Measurements from ENCODE around the gene DLST. TPM values are rescaled to one million over a fixed set of nuclear protein-coding genes. Genes with fewer than 3 reads are reported as not detected.

Gene DLST
- polyA plus RNA-seq, 6 donors from 2014 or later, result 6.6 to 10.5 (median 8.2) TPM

GRCh38 chr14:74866708-74867389 is 14.9 kb upstream of the DLST start:
- Mint-ChIP-seq H3K36me3 (no peaks in the 10 kb centered on the region), H3K4me1 (peaks cover 0 to 8% (median 2%) of the 10 kb centered on the region in 3 donors), H3K4me3 (no peak overlapping the region), H3K27me3 (no peaks in the 10 kb centered on the region), H3K27ac (no peak overlapping the region), H3K9me3 (no peaks in the 10 kb centered on the region)
- no peak for DNase-seq
- ATAC-seq (ENCODE audit: low read depth in 2 of 2), result no peak

GRCh38 chr14:74867673-74868072 is 14.0 kb upstream of the DLST start:
- H3K36me3 Mint-ChIP-seq, result no peaks in the 10 kb centered on the region
- no peak overlapping the region for H3K27ac Mint-ChIP-seq
- H3K27me3 Mint-ChIP-seq, result no peaks in the 10 kb centered on the region
- ATAC-seq (ENCODE audit: low read depth in 2 of 2) (no peak), DNase-seq (no peak)
- no peak overlapping the region for H3K4me3 Mint-ChIP-seq
- no peaks in the 10 kb centered on the region for H3K9me3 Mint-ChIP-seq
- peaks cover 0 to 8% (median under 1%) of the 10 kb centered on the region in 3 donors for H3K4me1 Mint-ChIP-seq

- no peak for DNase-seq
- Mint-ChIP-seq H3K27me3 (no peaks in the 10 kb centered on the region), H3K4me3 (no peak overlapping the region), H3K27ac (no peak overlapping the region), H3K4me1 (peaks cover 0 to 2% (median under 1%) of the 10 kb centered on the region in 3 donors), H3K36me3 (no peaks in the 10 kb centered on the region), H3K9me3 (no peaks in the 10 kb centered on the region)
- no peak for ATAC-seq (ENCODE audit: low read depth in 2 of 2)
Measured at GRCh38 chr14:74868739-74869138, 13.0 kb upstream of the DLST start.

DNA sequence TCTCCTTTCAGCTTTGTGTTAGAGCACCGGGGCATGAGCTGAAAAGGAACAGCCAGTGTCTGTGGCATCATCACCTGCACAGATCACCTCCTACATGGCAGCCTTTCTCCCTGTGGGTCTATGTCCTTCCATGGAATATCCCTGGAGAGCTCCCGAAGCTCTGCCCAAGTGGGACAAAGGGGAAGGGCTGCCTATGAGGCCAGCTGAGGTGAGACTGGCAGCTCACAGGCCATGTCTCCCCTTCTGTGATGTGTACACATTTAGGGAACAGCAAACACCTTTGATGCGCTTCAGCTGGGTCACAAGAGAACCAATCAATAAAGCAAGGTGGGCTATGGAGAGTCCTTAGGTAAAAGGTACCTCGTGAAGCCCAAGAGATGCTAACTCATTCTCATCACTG is 9.9 kb upstream of the DLST start:
- peak overlapping the region in 1 of 6 donors; percentile 58 for H3K27ac Mint-ChIP-seq

GRCh38 chr14:74875204-74875603 is 6.5 kb upstream of the DLST start:
- Mint-ChIP-seq H3K4me1 (peaks cover 16 to 21% (median 17%) of the 10 kb centered on the region in 3 donors), H3K27ac (peak overlapping the region in 1 of 6 donors; percentile 72), H3K4me3 (peak overlapping the region in 1 of 8 donors; percentile 61), H3K27me3 (no peaks in the 10 kb centered on the region), H3K36me3 (no peaks in the 10 kb centered on the region), H3K9me3 (no peaks in the 10 kb centered on the region)
- ATAC-seq (ENCODE audit: low read depth in 2 of 2) (no peak), DNase-seq (no peak)

More for the DNA sequence above, 9.9 kb upstream of the DLST start:
- Mint-ChIP-seq H3K36me3 (no peaks in the 10 kb centered on the region), H3K9me3 (no peaks in the 10 kb centered on the region), H3K4me3 (no peak overlapping the region), H3K27me3 (no peaks in the 10 kb centered on the region), H3K4me1 (peaks cover 16 to 17% (median 16%) of the 10 kb centered on the region in 3 donors)
- DNase-seq, result no peak
- no peak for ATAC-seq (ENCODE audit: low read depth in 2 of 2)

GRCh38 chr14:74875941-74876913 is 5.5 kb upstream of the DLST start, which contains the start of gene PROX2:
Gene PROX2, minus strand, starts transcription at chr14:74876145. Its CDS starts 12,311 bp downstream, at chr14:74863834.
- H3K4me3 Mint-ChIP-seq, result peak within 1 kb of the TSS in 6 of 8 donors; percentile 4 to 74 (median 41)
- no peaks in the 10 kb centered on the region for H3K36me3 Mint-ChIP-seq
- H3K4me1 Mint-ChIP-seq, result peaks cover 21 to 27% (median 23%) of the 10 kb centered on the region in 3 donors
- ATAC-seq (ENCODE audit: low read depth in 2 of 2), result peak; percentile 47 to 52
- no peaks in the 10 kb centered on the region for H3K9me3 Mint-ChIP-seq
- H3K27me3 Mint-ChIP-seq, result no peaks in the 10 kb centered on the region
- peak within 1 kb of the TSS in 3 of 6 donors; percentile 50 to 93 (median 72) for H3K27ac Mint-ChIP-seq
- no peak for DNase-seq

- Mint-ChIP-seq H3K27me3 (no peaks in the 10 kb centered on the region), H3K27ac (peak overlapping the region in 3 of 6 donors; percentile 21 to 98 (median 59)), H3K4me3 (peak overlapping the region in 6 of 8 donors; percentile 1 to 94 (median 50)), H3K9me3 (no peaks in the 10 kb centered on the region), H3K4me1 (peaks cover 48 to 50% (median 48%) of the 10 kb centered on the region in 3 donors), H3K36me3 (no peaks in the 10 kb centered on the region)
- no peak for DNase-seq
- no peak for ATAC-seq (ENCODE audit: low read depth in 2 of 2)
Measured at GRCh38 chr14:74879427-74880182, 2.1 kb upstream of the DLST start.

GRCh38 chr14:74882103-74882920 is 596 bp downstream of the DLST start:
- no peaks in the 10 kb centered on the region for H3K27me3 Mint-ChIP-seq
- ATAC-seq (ENCODE audit: low read depth in 2 of 2), result peak; percentile 53 to 59
- H3K36me3 Mint-ChIP-seq, result no peaks in the 10 kb centered on the region
- peak overlapping the region; percentile 94 to 100 (median 99) for H3K4me3 Mint-ChIP-seq
- peak overlapping the region; percentile 97 to 99 (median 98) for H3K27ac Mint-ChIP-seq
- peaks cover 41 to 53% (median 52%) of the 10 kb centered on the region in 3 donors for H3K4me1 Mint-ChIP-seq
- peak; percentile 57 for DNase-seq
- H3K9me3 Mint-ChIP-seq, result no peaks in the 10 kb centered on the region

DNA sequence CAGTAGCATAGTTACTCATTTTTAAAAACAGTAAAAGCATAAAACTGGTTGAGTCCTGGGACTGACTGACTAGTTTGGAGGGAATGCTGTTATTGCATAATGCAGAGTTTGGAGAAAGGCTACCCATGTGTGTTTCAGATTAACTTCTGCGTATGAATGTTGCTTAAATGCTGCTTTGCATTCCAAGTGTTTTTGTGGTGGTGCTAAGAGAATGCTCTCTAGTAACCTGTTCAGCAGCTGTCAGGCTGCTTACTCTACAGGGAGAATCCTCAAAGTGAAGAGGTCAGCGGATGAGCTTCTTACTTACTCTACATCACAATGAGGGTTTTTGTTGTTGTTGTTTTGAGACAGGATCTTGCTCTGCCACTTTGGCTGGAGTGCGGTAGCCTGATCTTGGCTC is 4.3 kb downstream of the DLST start:
- ATAC-seq (ENCODE audit: low read depth in 2 of 2) (no peak), DNase-seq (no peak)
- peaks cover 0 to 4% of the 10 kb centered on the region in 2 donors for H3K36me3 Mint-ChIP-seq
- peak overlapping the region in 2 of 6 donors; percentile 9 to 18 for H3K27ac Mint-ChIP-seq
- H3K4me3 Mint-ChIP-seq, result peak overlapping the region in 2 of 8 donors; percentile 35 to 94
- peaks cover 36 to 50% (median 48%) of the 10 kb centered on the region in 3 donors for H3K4me1 Mint-ChIP-seq
- no peaks in the 10 kb centered on the region for H3K9me3 Mint-ChIP-seq
- no peaks in the 10 kb centered on the region for H3K27me3 Mint-ChIP-seq

DNA sequence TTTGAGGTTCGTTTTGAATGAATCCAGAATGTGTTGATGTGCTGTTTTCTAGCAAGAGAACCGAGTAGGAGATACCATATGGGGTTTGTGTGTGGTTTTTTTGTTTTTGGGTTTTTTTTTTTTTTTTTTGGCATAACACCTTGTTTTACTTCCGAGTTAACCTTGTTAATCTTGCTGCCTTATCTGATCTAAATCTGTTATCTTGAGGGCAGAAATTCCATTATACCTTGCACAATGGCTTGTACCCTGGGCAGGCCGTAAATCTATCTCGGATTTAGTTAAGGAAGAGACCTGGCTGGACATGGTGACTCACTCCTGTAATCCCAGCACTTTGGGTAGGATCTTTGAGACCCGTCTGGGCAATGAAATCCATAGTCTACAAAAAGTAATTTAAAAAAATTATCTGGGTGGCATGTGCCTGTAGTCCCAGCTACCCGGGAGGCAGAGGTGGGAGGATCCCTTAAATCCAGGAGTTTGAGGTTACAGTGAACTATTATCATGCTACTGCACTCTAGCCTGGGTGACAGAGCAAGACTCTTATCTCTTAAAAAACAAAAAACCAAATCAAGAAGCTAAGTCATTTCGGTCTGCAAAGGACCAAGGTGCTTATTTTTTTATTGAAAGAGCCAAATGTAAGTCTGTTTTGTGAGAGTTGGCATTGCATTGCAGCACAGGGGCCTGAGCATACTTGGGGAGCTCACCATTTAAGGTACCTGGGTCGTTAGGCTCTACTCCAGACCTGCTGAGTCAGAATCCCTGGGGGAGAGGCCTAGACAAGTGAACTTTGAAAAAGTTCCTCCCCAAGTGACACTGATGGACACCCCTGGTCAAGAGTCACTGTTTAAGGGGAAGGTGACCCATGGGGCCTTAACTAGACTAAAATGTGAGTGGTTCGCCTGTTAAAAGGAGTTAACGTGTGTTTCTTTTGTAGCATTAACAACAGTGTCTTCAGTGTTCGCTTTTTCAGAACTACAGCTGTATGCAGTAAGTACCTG is 6.7 kb downstream of the DLST start:
- DNase-seq, result no peak
- Mint-ChIP-seq H3K9me3 (no peaks in the 10 kb centered on the region), H3K4me3 (no peak overlapping the region), H3K27ac (peak overlapping the region in 2 of 6 donors; percentile 16 to 38), H3K27me3 (no peaks in the 10 kb centered on the region), H3K4me1 (peaks cover 31 to 49% (median 44%) of the 10 kb centered on the region in 3 donors), H3K36me3 (peaks cover 0 to 4% of the 10 kb centered on the region in 2 donors)
- no peak for ATAC-seq (ENCODE audit: low read depth in 2 of 2)

DNA sequence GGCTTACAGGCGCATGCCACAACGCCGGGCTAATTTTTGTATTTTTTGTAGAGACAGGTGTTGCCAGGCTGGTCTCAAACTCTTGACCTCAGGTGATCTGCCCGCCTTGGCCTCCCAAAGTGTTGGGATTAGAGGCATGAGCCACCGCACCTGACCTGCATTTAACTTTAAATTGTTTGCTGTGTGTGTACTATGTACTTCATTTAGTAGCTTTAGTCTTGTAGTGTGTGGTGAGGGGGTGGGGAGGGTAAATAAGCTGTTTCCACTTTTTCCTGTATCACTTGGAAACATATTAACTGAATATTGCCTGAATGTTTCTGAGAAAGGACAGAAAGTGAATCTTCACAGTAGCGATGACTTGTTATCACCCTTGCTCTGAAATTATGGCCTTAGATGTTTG is 8.5 kb downstream of the DLST start:
- H3K27ac Mint-ChIP-seq, result peak overlapping the region in 1 of 6 donors; percentile 34
- H3K36me3 Mint-ChIP-seq, result peaks cover 12% of the 10 kb centered on the region in 2 donors
- H3K9me3 Mint-ChIP-seq, result no peaks in the 10 kb centered on the region
- no peak for DNase-seq
- no peak for ATAC-seq (ENCODE audit: low read depth in 2 of 2)
- H3K4me1 Mint-ChIP-seq, result peaks cover 28 to 44% (median 41%) of the 10 kb centered on the region in 3 donors
- no peaks in the 10 kb centered on the region for H3K27me3 Mint-ChIP-seq
- H3K4me3 Mint-ChIP-seq, result no peak overlapping the region
